Breast epithelium (tissue), 3 donors: ENCODE results near the gene ALPK3.

ENCODE experiments used
- POLR2A ChIP-seq: fragments of 450-650 bp; IDR thresholded peaks from one replicate; pipeline ENCODE4 v1.6.1; 2016; ENCODE audit warnings: antibody characterized with exemption, mild to moderate bottlenecking, moderate library complexity
- POLR2AphosphoS5 ChIP-seq, 3 donors: sonication (generic); formaldehyde crosslinking; IDR thresholded peaks; one replicate each; pipeline ENCODE4 v1.6.1; 2017; ENCODE audit warnings: antibody characterized with exemption in 3 of 3
- TF ChIP-seq, protein P1 (sequence below), 3 donors: fragments of 450-650 bp; IDR thresholded peaks; one replicate each; pipeline ENCODE4 v1.5.1; 2016 to 2017; ENCODE audit warnings: antibody characterized with exemption in 3 of 3, mild to moderate bottlenecking in 3 of 3, moderate library complexity in 3 of 3

DNA sequence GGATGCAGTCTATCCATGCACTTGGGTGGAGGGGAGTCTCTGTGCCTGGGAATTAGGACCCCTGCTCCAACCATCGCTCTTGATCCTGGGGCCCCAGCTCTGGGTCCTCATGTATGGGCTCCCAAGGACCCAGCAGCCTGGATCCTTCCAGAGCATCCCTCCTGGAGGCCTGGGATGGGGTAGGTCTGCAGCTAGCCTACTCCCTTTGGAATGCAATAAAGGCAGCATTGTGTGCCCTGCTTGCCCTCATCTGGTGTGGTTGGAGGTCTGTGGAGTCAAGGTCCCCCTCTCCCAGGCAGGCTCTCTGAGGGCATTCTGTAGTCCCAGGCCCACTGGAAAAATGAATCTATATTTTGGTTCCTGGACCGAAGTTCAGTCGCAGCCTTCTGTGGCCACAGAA is 52.4 kb downstream of the ALPK3 start:
- TF ChIP-seq, protein P1, sequence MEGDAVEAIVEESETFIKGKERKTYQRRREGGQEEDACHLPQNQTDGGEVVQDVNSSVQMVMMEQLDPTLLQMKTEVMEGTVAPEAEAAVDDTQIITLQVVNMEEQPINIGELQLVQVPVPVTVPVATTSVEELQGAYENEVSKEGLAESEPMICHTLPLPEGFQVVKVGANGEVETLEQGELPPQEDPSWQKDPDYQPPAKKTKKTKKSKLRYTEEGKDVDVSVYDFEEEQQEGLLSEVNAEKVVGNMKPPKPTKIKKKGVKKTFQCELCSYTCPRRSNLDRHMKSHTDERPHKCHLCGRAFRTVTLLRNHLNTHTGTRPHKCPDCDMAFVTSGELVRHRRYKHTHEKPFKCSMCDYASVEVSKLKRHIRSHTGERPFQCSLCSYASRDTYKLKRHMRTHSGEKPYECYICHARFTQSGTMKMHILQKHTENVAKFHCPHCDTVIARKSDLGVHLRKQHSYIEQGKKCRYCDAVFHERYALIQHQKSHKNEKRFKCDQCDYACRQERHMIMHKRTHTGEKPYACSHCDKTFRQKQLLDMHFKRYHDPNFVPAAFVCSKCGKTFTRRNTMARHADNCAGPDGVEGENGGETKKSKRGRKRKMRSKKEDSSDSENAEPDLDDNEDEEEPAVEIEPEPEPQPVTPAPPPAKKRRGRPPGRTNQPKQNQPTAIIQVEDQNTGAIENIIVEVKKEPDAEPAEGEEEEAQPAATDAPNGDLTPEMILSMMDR (IDR thresholded peaks at IDR 0.05): no peak
- TF ChIP-seq POLR2A (no peak), POLR2AphosphoS5 (IDR thresholded peaks at IDR 0.05) (no peak)
